Chondrocyte (in vitro differentiated cells): ENCODE data around the gene EPHB2. TPM values are rescaled to one million over a fixed set of nuclear protein-coding genes. Genes with fewer than 3 reads are reported as not detected.

ENCODE experiments used
- DNase-seq: peaks from one replicate; pipeline ENCODE4 v3.0.0; 2021; ENCODE audit warnings: mixed read lengths, low spot score
- H3K27ac Mint-ChIP-seq: one replicate; pipeline ENCODE4 v1.8.0; 2021; ENCODE audit warnings: mild to moderate bottlenecking, moderate library complexity, mixed read lengths; ENCODE audit not compliant: unreplicated experiment
- H3K27me3 Mint-ChIP-seq: 2 replicates; pipeline ENCODE4 v1.8.0; 2021; ENCODE audit warnings: low read depth, mixed read lengths
- H3K36me3 Mint-ChIP-seq: 2 replicates; pipeline ENCODE4 v1.8.0; 2021; ENCODE audit warnings: low read depth, mixed read lengths
- H3K4me1 Mint-ChIP-seq: 2 replicates; pipeline ENCODE4 v1.8.0; 2021; ENCODE audit warnings: low read depth, mild to moderate bottlenecking, mixed read lengths
- H3K4me3 Mint-ChIP-seq: one replicate; pipeline ENCODE4 v1.8.0; 2021; ENCODE audit warnings: mild to moderate bottlenecking, moderate library complexity, mixed read lengths; ENCODE audit not compliant: unreplicated experiment
- H3K9me3 Mint-ChIP-seq: 2 replicates; pipeline ENCODE4 v1.8.0; 2021; ENCODE audit warnings: low read depth, mixed read lengths
- long read RNA-seq: library from polyadenylated mRNA; stranded (forward); transcript quantifications from one replicate; pipeline ENCODE4 v2.0.0, GENCODE V29; 2021
- total RNA-seq: library from RNA; stranded (reverse); gene quantifications from 3 replicates; pipeline ENCODE4 v1.2.1, GENCODE V29; 2021
- TF ChIP-seq, protein P1 (sequence below): fragments of 200-600 bp; sonication (generic); IDR thresholded peaks from 2 replicates; pipeline ENCODE4 v1.5.0; 2021; ENCODE audit warnings: antibody characterized with exemption, mild to moderate bottlenecking, moderate library complexity

Gene EPHB2
- 44.6 to 57.5 TPM (median 48.0 TPM) in 3 replicates for total RNA-seq
- long read RNA-seq, full-length matches to known transcripts = 40 of 80 reads
- long read RNA-seq, partial matches to known transcripts = 23 of 80 reads
- long read RNA-seq, other reads (novel, unspliced or antisense) = 17 of 80 reads

DNA sequence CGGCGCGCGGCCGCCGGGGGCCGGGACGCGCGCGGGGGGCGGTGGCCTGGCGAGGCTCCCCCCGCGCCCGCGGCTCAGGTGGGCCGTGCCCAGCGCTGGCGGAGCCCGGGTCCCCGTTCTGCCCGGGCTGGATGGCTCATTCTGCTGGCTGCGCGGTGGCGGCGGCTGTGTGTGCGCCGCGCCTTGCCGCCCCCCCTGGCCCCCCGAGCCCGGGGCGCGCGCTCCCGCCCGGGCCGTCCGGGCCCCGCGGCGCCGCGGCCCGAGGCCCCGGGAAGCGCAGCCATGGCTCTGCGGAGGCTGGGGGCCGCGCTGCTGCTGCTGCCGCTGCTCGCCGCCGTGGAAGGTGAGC, at the start of gene EPHB2:
Gene EPHB2 (plus strand): TSS at position 139 of the 349 bp plus-strand sequence. CDS start 144 bp downstream, at position 283.
- Mint-ChIP-seq H3K36me3 (peaks cover 3% of the 10 kb centered on the region), H3K27me3 (no peaks in the 10 kb centered on the region), H3K4me3 (peak within 1 kb of the TSS; percentile 81), H3K27ac (peak within 1 kb of the TSS; percentile 61), H3K4me1 (peaks cover 31% of the 10 kb centered on the region), H3K9me3 (no peaks in the 10 kb centered on the region)
- TF ChIP-seq, protein P1, sequence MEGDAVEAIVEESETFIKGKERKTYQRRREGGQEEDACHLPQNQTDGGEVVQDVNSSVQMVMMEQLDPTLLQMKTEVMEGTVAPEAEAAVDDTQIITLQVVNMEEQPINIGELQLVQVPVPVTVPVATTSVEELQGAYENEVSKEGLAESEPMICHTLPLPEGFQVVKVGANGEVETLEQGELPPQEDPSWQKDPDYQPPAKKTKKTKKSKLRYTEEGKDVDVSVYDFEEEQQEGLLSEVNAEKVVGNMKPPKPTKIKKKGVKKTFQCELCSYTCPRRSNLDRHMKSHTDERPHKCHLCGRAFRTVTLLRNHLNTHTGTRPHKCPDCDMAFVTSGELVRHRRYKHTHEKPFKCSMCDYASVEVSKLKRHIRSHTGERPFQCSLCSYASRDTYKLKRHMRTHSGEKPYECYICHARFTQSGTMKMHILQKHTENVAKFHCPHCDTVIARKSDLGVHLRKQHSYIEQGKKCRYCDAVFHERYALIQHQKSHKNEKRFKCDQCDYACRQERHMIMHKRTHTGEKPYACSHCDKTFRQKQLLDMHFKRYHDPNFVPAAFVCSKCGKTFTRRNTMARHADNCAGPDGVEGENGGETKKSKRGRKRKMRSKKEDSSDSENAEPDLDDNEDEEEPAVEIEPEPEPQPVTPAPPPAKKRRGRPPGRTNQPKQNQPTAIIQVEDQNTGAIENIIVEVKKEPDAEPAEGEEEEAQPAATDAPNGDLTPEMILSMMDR = no peak
- DNase-seq = no peak

DNA sequence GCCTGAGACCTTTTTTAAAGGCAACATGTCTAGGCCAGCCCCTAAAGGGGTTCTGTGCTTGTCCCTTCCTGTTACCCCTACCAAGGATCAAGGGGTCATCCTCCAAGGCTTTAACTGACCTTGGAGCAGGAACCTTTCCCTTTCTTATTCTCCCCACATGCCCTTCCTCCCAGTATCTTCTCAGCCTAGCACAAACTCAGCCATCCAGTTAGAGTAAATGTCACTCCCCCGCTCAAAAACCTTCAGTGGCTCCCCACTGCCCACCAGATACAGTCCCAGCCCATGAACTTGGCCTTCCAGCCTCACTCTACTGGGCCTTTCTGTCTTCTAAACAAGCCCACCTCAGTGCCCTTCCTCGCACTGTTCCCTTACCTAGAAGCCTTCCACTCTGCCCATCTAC, 48.8 kb upstream of the EPHB2 start:
- Mint-ChIP-seq H3K36me3 (peaks cover 2% of the 10 kb centered on the region), H3K4me1 (no peaks in the 10 kb centered on the region), H3K27ac (no peak overlapping the region), H3K27me3 (peaks cover 53% of the 10 kb centered on the region), H3K9me3 (no peaks in the 10 kb centered on the region), H3K4me3 (no peak overlapping the region)
- no peak for DNase-seq
- TF ChIP-seq, protein P1 = no peak

DNA sequence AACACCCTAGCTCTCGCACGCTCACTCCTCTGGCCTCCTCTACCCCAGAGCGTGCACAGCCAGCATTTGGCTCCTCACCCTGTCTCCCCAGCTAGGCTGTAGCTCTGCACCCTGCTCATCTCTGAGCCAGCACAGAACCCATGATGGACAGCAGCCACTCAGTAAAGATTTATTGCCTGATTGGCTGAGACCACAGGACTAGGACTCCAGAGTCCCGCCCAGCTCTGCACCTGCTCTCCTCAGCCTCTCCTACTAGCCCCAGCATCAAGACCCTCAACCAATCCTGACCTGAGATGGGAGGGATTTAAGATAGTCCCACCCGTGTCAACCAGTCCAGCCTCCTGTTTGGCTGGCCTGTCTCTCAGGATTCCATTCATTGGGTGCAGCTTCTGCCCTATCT, 48.3 kb upstream of the EPHB2 start:
- Mint-ChIP-seq H3K9me3 (no peaks in the 10 kb centered on the region), H3K36me3 (peaks cover 2% of the 10 kb centered on the region), H3K4me3 (no peak overlapping the region), H3K27me3 (peaks cover 50% of the 10 kb centered on the region), H3K4me1 (no peaks in the 10 kb centered on the region), H3K27ac (no peak overlapping the region)
- TF ChIP-seq, protein P1 = no peak
- no peak for DNase-seq

DNA sequence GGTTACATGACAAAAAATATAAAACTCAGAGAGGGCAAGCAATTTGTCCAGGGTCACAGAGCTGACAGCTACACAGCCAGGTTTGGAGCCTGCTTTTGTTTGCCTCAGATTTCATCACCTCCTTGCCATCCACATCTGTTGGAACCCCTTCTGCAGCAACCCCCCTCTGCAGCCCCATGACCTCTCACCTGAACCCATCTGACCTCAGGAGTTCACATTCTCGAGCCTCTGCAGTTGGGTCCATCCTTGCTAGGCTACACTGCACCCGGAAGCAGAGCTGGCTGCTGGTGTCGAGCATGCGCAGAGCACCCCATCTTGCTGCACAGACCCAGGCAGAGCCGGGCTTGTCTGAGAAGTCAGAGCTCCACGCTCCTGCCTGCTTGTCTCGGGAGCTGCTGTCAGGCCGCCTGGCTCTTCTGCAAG, 47.6 kb upstream of the EPHB2 start:
- peaks cover 49% of the 10 kb centered on the region for H3K27me3 Mint-ChIP-seq
- no peaks in the 10 kb centered on the region for H3K9me3 Mint-ChIP-seq
- TF ChIP-seq, protein P1 = no peak
- no peaks in the 10 kb centered on the region for H3K4me1 Mint-ChIP-seq
- no peak overlapping the region for H3K4me3 Mint-ChIP-seq
- no peak overlapping the region for H3K27ac Mint-ChIP-seq
- no peak for DNase-seq
- H3K36me3 Mint-ChIP-seq = peaks cover 2% of the 10 kb centered on the region

DNA sequence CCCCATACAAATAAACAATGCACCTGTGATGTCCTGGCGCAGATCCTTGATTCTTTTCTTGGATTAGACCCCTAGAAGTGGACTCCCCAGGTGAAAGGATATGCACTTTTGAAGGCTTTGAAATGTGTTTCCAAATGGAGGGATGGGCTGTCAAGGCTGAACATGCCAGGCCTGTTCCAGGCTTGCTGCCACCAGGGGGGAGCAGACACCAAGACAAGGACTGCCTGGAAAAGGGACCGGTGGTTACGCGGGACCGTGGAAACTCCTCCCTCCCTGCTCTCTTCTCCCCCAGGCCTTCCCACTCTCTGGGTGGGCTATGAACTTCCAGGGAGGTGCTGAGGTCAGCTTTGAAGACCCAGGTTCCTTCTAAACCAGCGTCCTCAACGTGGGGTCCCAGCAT, 44.9 kb upstream of the EPHB2 start:
- H3K4me3 Mint-ChIP-seq = no peak overlapping the region
- TF ChIP-seq, protein P1 = peak; percentile 82
- H3K27ac Mint-ChIP-seq = no peak overlapping the region
- DNase-seq = no peak
- H3K27me3 Mint-ChIP-seq = peaks cover 53% of the 10 kb centered on the region
- H3K36me3 Mint-ChIP-seq = no peaks in the 10 kb centered on the region
- H3K9me3 Mint-ChIP-seq = no peaks in the 10 kb centered on the region
- no peaks in the 10 kb centered on the region for H3K4me1 Mint-ChIP-seq
